ENCODE measurements around the gene PTCH1.

Gene PTCH1

DNA sequence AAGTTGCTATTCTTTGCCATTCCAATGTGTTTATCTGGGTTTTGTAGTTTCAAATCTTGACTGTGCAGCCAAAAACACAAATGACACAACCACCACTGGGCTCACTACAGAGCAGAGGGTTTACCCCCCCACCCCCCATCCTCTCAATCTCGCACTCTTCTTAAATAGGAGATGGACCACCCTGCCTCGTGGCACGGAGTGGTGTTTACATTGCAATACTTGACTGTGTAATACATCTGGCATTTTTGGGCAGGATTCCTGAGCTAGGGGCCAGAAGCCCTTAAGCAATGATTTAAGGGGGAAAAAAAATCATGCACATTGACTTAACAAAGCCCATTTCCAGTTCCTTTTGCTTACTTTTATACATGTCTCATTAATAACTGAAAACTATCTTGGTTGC lies 19.0 kb downstream of the PTCH1 start:
- DNase-seq, result no peak

DNA sequence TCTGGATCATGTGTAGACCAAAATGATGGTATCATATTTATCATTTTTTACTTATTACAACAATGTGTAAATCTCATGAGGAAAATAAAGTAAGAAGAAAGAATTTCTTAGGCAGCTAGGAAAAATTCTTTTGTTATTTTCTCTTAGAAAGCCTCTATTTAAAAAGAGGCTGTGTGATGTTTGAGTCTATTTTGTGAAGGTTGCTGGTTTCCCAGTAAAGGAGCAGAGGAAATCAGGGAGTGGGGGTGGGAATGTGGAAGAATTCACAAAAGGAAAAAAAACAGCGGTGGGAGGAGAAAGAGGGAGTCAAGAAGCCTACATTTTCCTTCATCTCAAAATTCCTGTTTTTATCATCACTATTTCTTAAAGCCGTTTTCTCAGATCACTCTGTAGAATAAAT lies 20.1 kb downstream of the PTCH1 start:
- DNase-seq, result no peak

DNA sequence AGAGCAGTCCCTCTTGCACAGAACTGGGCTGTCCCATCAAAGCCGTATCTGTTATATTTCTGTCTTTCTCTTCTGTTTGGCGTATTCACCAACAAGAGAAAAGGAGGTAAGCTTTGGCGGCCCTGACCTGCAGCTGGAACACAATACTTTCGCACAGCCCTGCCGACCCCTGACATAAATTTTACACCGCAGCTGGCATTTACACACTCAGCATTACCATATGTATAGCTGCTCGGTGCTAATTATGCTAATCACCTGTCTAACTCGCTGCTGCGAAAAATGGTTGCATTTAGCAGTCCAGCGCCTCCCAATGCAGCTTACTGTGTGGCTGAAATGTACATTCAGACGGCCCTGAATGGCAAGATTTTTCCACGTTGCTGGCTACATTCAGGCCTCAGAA lies 20.8 kb downstream of the PTCH1 start:
- DNase-seq, result no peak

DNA sequence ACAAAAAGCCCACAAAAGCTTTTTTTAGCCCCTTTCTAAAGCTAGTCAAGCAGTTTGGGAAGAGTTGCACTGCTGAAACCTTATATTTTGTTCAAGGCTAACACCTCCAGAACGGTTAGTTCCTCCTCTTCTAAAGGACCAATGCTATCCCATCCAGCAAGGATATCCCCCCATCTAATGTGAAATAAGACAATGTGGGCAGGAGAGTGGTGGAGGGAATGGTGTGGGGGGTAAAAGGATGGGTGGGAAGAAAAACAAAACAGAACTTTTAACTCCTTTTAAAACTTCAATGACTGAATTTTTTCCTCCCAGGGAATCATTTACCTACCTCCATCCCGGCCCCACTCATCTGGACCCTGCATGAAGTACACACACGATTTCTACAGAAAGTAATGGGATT lies 21.2 kb downstream of the PTCH1 start:
- no peak for DNase-seq

DNA sequence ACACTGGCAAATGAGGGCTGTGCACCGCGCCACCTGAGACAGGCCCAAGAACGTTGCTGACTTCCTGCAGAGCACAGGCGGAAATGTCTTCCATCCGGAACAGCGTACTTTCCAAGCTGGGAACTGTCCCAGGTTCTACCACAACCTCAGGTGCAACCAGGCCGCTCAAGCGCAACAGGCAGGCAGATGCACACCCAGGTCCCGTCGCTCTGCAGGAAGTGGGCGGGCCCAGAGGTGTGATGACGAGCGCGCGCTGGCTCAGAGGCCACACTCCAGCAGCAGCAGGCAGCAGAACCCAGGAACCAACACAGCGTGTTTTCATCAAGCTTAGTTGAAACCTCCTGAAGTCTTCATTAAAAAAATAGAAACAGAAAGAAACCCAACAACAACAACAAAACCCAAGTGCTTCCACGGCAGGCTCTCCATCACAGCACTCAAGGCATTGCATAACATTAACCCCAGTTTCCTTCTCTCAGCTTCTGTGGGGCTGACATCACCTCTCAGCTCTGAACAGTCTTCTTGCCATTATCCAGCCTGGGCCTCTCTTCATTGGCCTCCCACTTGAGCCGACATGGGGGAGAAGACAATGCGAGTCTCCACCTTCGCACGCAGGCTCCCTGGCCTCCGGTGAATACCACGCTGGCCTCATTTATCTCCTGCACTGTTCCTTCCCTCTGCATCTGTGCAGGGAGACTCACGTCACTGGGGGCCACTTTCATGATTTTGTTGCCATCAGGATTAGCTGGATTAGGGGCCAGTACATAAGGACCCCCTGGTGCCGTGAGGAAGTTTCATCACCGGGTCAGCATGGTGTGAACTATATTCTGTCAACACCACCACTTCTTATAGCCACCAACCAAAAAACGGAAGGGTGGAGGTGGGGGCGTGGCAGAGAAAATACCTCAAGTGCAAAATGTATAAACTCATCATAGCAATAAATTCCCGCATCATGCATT lies 22.1 kb downstream of the PTCH1 start:
- no peak for DNase-seq

DNA sequence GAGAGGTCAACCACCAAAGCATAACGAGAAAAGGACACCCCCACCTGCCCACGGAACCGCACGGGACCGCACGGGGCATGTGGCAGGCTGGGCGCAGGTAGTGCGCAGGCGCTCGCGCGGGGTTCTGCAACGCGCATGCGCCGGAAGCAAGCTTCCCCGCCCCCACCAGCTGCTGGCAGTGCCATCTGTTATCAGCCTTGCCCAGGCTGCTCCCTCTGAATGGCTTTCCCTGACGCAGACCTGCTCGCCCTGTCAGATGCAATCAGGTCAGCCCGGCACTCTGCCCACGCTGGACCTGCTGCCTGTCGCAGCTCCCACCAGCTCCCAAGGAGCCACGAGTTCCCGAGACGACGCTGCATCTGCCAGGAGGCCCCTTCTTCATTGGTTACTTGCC lies 22.8 kb downstream of the PTCH1 start:
- DNase-seq, result no peak

DNA sequence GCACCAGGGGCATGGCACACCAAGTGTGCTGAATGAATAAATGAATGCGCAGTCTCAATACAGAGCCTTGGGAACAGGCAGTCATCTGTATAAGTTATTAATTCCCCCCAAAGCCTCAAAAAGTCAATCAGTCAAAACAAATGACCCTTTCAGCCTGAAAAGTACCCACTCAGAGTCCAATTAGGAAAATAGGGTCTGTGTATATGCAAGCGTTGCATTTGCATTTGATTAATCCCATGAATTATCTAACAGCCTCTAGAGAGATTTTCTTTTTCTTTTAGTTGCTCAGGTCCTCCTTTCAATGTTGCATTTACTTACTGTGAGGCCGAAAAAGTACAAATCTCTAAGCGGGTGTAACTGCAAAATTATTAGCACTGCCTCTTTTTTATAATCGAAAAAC lies 23.4 kb downstream of the PTCH1 start:
- no peak for DNase-seq

DNA sequence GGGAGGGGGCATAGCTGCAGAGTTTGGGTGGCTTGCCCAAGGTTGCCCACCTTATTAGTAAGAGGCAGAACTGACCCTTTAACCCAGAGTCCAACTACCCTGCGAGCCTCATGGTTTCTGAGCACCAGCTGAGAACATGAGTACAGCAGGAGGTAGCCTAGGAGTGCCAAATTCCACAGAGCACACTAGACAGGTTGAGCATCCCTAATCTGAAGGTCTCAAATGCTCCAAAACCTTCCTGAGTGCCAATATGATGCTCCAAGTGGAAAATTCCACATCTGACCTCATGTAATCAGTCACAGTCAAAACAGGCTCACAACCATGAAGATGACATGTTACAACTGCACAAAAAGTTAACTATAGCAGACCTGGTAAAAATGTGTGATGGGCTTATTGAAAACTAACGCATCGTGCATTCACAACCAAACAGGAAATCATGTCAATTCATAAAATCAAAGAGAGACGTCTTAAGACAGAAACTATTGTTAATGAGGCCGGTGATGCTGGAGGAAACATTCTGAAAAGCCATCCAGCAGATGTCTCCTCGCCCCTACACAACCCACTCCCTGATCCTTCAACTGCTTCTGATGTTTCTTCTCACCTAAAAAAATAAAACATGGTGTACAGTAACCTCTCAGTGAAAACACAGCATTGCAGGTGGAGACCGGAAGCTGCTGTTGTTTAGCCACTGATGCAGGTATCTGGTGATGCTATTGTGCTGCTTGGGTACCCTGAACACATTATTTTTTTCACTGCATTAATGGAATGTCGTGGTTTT lies 25.0 kb downstream of the PTCH1 start:
- no peak for DNase-seq

DNA sequence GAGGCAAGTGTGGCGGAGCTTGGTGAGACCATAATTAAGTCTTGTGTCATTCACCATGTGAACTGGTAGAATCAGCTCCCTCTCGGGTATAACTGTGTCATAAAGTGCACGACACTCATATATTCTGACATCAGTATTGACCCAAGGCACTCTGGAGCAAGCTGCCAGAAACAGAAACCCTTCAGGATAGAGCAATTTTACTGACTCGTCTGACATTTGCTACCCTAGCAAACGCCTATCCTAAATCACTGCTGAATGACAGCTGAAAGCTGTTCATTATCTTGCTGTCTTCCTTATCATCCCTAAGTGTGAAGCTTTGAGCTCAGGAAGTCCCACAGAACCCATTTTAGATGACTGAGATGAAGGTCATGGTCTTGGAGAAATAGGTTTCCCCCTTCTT lies 27.8 kb downstream of the PTCH1 start:
- no peak for DNase-seq

DNA sequence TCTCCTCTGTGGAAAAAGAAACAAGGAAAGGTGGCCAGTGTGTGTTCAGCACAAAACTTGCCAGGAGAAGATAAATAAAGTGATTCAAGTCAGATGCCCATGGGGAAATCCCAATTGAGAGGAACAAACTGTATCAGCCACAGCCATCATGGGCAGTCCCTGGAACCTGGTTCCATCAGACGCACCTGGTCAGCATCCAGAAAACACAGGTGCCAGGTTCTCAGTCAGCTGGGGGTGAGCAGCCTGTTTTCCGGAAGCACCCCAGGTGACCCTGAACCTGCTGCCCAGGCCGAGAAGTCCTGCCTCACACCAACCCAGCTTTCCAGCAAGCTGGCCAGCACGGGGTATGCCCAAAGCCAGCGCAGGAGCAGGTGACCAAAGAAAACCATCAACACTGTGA lies 30.5 kb downstream of the PTCH1 start:
- DNase-seq, result no peak

DNA sequence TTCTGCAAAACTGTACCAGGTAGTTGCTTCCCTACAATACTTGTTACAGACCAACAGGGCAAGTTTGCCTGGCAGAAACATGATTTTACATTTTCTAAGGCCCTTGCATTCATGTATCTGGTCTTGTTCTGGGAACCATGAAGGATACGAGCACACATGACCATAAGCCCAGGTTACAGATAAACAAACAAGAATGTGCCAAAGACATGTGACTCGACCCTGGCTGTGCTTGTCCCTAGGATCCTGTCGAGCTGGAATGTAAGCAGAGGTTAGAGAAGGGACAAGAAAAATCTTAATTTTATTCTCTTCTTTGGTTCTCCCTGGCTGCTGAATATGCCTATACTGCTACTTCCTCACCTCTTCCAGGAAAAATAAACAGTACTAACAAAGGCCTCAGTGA lies 32.5 kb downstream of the PTCH1 start:
- DNase-seq, result no peak

DNA sequence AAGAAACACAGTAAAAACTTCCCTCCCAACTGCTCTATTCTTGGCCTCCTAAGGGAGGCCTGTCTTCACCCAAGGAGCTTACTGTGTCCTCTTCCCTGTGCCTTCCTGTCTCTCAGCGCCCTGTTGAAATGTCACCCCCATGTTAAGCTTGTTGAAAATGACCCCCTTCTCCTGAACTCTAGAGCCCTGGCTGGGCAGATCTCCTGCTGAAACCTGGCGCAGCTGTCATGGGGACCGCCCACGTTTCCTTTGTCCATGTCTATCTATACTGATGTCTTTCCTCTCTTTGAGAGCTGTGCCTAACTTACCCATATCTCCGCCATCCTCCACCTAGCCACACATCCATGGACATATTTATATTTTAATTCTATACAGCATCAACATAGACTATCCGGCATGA lies 33.3 kb downstream of the PTCH1 start:
- DNase-seq, result no peak

DNA sequence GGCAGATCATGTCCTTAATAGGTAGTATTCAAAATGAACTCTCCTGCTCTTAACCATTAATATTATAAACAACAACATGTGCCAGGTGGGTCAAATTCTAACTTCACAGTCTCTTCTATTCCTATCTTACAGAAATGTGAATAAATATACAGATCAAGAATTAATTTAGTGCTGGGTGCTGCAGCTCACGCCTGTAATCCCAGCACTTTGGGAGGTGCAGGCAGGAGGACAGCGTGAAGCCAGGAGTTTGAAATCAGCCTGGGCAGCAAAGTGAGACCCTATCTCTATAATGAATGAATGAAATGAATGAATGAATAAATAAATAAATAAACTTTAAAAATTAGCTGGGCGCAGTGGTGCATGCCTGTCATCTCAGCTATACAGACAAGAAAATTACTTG lies 34.1 kb downstream of the PTCH1 start:
- no peak for DNase-seq

DNA sequence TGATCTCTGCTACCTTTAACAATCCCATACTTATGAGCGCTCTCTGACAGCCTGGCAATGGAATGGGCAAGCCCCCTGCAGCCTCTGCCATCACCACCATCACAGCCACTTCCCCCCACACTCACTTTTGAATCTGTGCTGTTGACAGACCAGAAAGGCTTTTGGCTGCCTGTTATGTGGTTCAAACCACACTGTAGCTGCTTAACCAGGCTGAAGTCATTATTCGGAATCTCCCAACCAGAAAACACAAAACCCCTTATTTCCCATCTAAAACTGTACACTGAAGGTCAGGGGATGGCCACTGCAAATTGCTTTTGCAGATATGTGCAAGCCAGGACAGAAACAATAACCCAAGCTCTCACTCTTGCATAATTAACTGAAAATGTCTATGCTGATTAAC lies 35.8 kb downstream of the PTCH1 start:
- DNase-seq, result no peak

DNA sequence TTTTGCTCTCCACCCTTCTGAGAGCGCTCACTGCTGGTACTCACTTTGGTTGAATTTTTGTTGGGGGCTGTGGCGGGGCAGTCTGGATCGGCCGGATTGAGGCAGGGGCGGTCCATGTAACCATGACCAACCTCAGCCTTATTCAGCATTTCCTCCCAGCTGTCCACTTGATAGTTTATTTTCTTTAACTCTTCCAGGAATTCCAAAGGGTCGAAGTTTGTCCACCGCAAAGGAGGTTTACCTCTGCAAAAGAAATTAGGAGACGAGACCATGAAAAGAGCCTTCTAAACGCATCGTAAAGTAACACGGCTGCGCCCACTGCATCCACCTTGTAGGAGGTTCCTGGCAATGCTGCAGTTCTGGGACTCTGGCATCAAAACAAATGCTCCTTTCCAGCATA lies 36.4 kb downstream of the PTCH1 start:
- no peak for DNase-seq

DNA sequence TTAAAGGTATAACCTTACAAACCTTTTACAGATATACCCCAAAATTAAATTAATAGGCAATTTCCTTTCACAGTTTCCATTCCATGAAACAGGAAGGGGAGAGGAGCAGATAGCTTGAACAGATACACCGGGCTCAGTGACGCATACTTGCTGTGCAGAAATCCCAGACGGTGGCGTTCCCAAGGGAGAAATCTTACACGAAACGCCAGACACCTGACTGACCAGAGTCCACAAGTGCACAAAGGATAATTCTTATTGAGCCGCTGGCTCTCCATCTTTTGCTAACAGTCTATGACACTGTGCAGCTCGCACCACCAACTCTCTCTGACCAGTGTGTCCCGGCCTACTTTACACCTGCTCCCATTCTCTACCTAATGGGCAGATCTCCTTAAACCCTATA lies 37.4 kb downstream of the PTCH1 start:
- no peak for DNase-seq

DNA sequence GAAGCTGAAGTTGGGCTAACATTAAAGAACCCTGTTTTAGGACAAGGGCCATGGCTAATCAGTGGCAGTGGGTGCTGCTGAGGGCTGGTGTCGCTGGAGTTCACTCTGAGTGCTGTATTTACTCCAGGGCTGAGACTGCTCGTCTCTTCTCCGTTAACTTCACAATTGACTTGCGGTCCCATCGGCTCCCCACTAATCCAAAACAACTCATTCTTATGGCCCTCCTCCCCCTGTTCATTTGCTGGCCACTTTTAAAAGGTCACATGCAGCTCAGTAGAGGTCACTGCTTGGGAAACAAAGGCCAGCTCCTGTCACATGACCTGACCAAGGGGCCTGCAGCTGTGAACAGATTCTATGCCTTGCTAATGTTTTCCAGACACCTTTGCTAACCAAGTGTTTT lies 38.4 kb downstream of the PTCH1 start:
- no peak for DNase-seq

DNA sequence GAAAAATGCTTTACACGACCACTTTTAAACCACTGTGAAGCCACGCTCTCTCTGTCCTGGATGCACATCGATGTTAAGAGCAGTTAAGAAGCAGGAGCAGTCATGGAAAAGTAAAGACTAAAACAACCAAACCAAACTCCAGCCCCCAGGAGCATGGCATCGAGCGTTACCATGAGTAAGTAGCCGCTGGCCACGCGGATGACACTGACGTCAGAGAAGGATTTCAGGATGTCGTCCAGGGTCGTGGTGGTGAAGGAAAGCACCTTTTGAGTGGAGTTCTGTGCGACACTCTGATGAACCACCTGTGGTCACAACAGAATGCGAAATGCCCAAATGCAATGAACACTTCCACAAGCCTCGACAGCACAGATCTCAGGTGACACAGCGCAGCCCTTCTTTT lies 38.9 kb downstream of the PTCH1 start:
- DNase-seq, result no peak

DNA sequence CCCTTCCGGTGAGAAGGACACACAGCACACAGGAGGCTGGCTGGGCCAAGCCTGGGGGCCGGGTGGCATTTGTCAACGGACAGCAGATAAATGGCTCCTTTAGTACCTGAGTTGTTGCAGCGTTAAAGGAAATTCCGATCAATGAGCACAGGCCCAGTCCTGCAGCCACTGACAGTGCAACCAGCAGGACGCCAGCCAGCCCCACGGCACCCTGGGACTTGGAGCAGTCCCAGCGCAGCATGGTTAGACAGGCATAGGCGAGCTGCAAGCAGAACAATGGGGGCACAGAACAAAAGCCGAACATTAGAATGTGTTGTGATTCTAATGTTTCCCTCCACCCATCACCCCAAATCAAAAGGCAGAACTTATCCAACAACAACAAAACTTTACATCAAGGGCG lies 39.3 kb downstream of the PTCH1 start:
- DNase-seq, result no peak

DNA sequence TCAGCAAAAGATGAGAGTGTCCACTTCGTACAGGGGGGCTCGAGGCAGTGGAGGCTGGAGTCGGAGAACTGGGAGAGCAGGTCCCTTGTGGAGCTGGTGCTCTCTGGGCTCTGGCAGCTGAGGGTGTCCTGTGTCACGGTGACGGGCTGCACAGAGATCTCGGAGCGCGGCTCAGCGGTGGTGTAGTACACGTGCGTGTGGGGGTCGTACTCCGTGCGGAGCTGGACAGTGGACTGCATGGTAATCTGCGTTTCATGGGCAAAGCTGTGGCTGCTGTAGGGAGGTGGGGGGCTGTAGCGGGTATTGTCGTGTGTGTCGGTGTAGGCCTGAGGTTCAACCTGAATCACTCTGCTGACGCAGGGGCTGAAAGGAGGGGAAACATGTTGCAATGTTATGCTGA lies 48.0 kb downstream of the PTCH1 start:
- no peak for DNase-seq

DNA sequence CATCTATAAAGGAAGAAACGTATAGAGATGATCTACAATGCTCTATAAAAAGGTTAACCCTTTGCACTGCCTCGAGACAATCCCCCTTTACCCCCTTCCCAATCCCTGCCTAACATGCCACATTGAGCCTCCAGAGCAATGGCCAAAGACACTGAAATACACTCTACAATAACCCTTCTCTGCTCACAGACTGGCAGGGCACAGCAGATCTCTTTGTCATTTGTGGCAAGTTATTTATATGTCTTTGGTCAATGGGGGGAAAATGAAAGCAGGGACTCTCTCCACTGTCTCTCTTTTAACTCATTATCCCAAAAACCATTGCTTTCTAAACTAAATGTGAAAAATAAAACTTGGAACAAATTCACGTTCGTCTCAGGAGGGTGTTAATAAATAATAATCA lies 51.7 kb downstream of the PTCH1 start:
- DNase-seq, result no peak

DNA sequence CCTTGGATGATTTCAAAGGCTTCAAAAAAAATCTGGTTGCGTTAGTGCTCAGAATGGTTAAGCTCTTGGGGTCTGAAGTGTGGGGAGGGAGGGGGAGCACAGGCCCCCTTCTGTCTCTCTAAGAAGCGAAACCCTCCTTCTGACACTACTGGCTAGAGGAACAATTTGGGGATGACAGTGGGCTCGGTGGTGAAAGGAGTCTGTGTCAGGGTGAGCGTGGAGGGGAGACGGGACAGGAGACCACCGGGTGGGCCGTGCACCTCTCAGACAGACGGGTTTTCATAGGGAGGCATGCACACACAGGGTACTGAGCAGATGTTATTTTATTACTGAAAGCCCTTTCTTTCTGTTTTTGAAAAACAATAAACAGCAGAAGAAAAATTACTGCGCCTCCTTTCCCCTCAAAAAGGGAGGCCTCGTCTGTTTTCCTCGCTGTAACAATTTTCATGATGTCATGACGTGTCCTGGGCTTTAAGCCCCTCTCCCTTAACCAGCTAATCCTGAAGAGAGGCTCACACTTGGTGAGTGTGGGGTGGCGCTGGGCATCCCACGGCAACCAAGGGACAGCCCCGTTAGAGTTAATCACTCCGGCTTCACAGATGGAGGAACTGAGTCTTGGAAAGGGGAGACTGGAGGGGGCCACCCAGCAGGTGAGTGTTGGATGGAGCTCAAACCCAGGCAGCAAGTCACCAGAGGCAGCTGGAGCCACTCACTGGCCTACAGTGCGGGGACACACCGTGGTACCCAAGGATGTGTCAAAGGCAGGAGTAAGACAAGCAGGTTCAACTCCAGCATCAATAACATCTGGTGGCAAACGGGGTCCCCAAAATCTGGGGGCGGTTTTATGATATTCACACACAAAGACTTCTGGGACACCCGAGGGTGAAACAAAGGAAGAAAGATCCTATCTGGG lies 53.4 kb downstream of the PTCH1 start:
- no peak for DNase-seq
